HUES64 (cell line): Measurements from ENCODE around the gene CFDP1.
A peak's percentile ranks its signal among the peaks of the same experiment; 100 is the strongest.

ENCODE experiments used
- H3K27ac ChIP-seq: 2 replicates; pipeline ENCODE4 v1.7.0; 2013; ENCODE audit warnings: low read depth, low read length, inconsistent platforms
- H3K27me3 ChIP-seq: 2 replicates; pipeline ENCODE4 v1.6.1; 2013; ENCODE audit warnings: mild to moderate bottlenecking, low read length; ENCODE audit not compliant: insufficient read depth
- H3K36me3 ChIP-seq: 2 replicates; pipeline ENCODE4 v1.6.1; 2013; ENCODE audit warnings: mild to moderate bottlenecking, low read length; ENCODE audit not compliant: insufficient read depth
- H3K4me1 ChIP-seq: 2 replicates; pipeline ENCODE4 v1.6.1; 2013; ENCODE audit warnings: mild to moderate bottlenecking, low read length, moderate library complexity; ENCODE audit not compliant: insufficient read depth
- H3K4me3 ChIP-seq: 2 replicates; pipeline ENCODE4 v1.5.1; 2013; ENCODE audit warnings: mild to moderate bottlenecking, low read length, moderate library complexity
- H3K9ac ChIP-seq: 2 replicates; pipeline ENCODE4 v1.6.1; 2013; ENCODE audit warnings: mild to moderate bottlenecking, low read depth, low read length
- H3K9me3 ChIP-seq: 2 replicates; pipeline ENCODE4 v1.6.1; 2013; ENCODE audit warnings: low read depth, low read length; ENCODE audit not compliant: insufficient read depth
- WGBS: fragments of 150-250, 120-280 bp; methylation state at CpG from one replicate; pipeline ENCODE4 v1.1.7; 2013; ENCODE audit warnings: missing lambda C conversion rate; 5-methylcytosine and 5-hydroxymethylcytosine counted together

Gene CFDP1

DNA sequence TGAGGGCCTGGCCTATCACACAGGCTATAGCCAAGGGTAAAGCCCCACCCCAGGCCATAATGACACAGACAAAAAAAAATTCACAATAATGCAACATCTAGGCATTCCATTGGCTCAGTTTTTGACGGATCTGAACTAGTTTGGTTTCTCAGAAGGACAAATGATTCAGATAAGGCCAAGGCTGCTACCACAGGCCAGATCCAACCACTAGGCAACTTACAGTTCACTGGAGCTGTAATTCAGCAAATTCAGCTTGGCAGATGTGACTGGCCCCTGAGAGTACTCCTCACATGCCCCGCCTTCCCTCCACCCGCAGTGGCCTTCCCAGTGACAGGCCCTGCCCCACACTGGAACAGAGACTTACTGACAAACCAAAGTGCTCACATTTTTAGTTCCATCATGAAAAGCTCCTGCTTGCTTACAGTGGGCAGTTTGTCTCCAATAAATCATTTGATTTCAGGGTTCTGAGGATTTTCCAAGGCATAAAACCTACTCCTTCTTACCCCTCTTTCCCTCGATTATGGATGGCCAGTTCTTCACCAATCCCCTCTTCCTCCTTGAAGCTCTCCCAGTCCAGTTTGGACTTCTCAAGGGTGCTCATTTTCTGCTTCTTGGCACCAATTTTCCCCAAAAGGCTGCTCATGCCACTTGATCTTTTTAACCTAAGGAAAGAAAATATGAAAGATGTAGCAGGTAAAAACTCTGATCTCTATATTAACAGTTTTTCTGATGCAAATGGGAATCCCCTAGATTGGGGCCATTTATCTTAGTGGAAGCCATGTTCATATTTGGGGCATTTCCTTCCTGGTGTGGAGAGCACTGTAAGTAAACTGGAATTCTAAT is 128.6 kb downstream of the CFDP1 start:
- H3K9me3 ChIP-seq, result no peaks in the 10 kb centered on the region
- peaks cover 6% of the 10 kb centered on the region; the same call in 1 of the 2 replicates for H3K4me1 ChIP-seq
- 90% methylated on average over 4 of the region's 4 CpGs for WGBS
- H3K27me3 ChIP-seq, result no peaks in the 10 kb centered on the region
- H3K36me3 ChIP-seq, result peaks cover 47% of the 10 kb centered on the region
- peak overlapping the region; percentile 43 for H3K27ac ChIP-seq
- no peak overlapping the region for H3K9ac ChIP-seq
- H3K4me3 ChIP-seq, result no peak overlapping the region

- Histone ChIP-seq H3K4me1 (peaks cover 6% of the 10 kb centered on the region; the same call in 1 of the 2 replicates), H3K36me3 (peaks cover 57% of the 10 kb centered on the region), H3K9me3 (no peaks in the 10 kb centered on the region), H3K27me3 (no peaks in the 10 kb centered on the region), H3K9ac (no peak overlapping the region), H3K4me3 (no peak overlapping the region), H3K27ac (no peak overlapping the region)
- 71% methylated on average over 1 of the region's 1 CpG for WGBS
These were observed 131.5 kb downstream of the CFDP1 start for GRCh38 chr16:75301804-75302203.

DNA sequence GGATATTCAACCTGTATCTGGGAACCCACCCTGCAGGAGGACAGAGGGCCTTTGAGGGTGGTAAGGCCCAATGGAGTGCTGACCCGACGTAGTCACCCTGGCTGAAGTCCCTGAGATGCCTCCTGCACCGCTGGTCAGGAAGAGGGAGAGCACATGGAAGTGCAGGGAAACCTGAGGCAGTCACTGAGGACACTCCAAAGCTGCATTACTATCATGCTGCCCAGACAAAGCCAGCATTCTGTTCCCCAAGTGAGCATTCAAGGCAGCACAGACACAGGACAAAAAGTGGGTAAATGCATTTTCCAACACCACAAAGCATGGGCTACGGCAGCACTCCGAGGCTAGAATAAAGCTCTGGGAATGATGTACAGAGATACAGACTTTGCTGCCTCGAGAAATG is 135.0 kb downstream of the CFDP1 start:
- Histone ChIP-seq H3K36me3 (peaks cover 71% of the 10 kb centered on the region), H3K9me3 (no peaks in the 10 kb centered on the region), H3K27me3 (no peaks in the 10 kb centered on the region), H3K4me1 (no peaks in the 10 kb centered on the region), H3K27ac (no peak overlapping the region), H3K4me3 (no peak overlapping the region), H3K9ac (no peak overlapping the region)
- 93% methylated on average over 6 of the region's 6 CpGs for WGBS

- Histone ChIP-seq H3K4me3 (no peak overlapping the region), H3K27me3 (no peaks in the 10 kb centered on the region), H3K9ac (no peak overlapping the region), H3K36me3 (peaks cover 76% of the 10 kb centered on the region), H3K27ac (no peak overlapping the region), H3K9me3 (no peaks in the 10 kb centered on the region), H3K4me1 (no peaks in the 10 kb centered on the region)
- 95% methylated on average over 1 of the region's 1 CpG for WGBS
These were observed 136.7 kb downstream of the CFDP1 start for GRCh38 chr16:75296606-75297005.

- no peaks in the 10 kb centered on the region for H3K9me3 ChIP-seq
- no peak overlapping the region for H3K4me3 ChIP-seq
- no peak overlapping the region for H3K9ac ChIP-seq
- H3K27me3 ChIP-seq, result no peaks in the 10 kb centered on the region
- H3K36me3 ChIP-seq, result peaks cover 72% of the 10 kb centered on the region
- H3K4me1 ChIP-seq, result no peaks in the 10 kb centered on the region
- H3K27ac ChIP-seq, result no peak overlapping the region
- WGBS, result 92% methylated on average over 6 of the region's 6 CpGs
These were observed 138.4 kb downstream of the CFDP1 start for GRCh38 chr16:75294773-75295459.

DNA sequence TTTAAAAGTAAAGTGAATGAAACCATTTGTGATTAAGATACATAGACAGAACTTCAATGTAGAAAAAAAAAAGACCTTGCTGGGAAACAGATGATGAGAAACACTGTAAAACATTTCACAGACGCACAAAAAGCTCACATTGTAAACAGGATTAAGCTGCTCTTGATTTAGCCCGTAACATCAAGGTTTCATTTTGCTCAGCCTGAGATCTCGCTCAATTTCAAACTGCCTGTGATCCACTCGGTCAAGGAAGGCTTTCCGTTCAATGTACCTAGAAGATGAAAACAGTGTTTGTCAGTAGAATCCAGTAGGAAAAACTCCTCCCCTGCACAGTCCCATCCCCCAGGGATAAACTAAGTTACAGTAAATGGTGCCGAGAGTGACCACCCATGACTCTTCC is 139.5 kb downstream of the CFDP1 start:
- no peaks in the 10 kb centered on the region for H3K27me3 ChIP-seq
- H3K9me3 ChIP-seq, result no peaks in the 10 kb centered on the region
- 94% methylated on average over 6 of the region's 6 CpGs for WGBS
- H3K4me3 ChIP-seq, result no peak overlapping the region
- H3K36me3 ChIP-seq, result peaks cover 66% of the 10 kb centered on the region
- H3K9ac ChIP-seq, result no peak overlapping the region
- no peak overlapping the region for H3K27ac ChIP-seq
- H3K4me1 ChIP-seq, result no peaks in the 10 kb centered on the region

DNA sequence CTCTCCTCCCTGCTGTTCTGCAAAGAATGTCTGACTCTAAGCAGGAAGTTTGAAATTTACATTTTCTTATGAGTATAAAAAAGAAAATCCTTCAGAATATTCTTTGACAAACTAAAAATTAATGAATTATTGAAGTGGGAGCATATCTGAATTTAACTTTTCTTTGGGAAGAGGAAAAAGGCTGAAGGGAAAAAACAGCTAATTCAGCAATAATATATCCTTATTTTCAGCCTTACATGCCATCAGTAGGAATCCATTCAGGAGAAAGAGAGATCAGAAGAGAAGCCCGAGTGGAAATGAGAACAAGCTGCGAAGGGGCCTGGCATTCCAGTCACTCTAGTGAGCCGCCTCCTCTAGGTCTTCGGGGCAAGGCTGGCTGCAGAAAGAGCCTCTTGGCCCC is 140.1 kb downstream of the CFDP1 start:
- Histone ChIP-seq H3K4me3 (no peak overlapping the region), H3K4me1 (no peaks in the 10 kb centered on the region), H3K36me3 (peaks cover 63% of the 10 kb centered on the region), H3K9me3 (no peaks in the 10 kb centered on the region), H3K27me3 (no peaks in the 10 kb centered on the region), H3K27ac (no peak overlapping the region), H3K9ac (no peak overlapping the region)
- WGBS, result 92% methylated on average over 4 of the region's 4 CpGs

DNA sequence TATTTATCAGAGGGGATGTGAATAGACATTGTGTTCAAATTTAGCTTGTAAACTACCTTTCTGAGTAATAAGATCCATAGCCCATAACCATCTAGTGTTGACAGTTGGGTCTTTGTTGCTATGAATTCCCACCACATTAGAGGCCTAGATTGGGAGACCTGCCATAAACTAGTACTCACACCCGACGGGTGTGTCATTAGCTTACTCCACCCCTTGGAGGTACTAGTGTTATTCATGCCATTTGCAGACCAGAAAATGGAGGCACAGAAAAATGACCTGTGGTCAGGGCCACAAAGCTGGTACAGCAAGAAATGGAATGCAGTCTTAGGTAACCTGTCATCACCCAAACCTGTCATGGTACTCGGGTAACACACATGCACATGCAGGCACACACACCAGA is 140.6 kb downstream of the CFDP1 start:
- H3K36me3 ChIP-seq, result peaks cover 63% of the 10 kb centered on the region
- 94% methylated on average over 3 of the region's 3 CpGs for WGBS

DNA sequence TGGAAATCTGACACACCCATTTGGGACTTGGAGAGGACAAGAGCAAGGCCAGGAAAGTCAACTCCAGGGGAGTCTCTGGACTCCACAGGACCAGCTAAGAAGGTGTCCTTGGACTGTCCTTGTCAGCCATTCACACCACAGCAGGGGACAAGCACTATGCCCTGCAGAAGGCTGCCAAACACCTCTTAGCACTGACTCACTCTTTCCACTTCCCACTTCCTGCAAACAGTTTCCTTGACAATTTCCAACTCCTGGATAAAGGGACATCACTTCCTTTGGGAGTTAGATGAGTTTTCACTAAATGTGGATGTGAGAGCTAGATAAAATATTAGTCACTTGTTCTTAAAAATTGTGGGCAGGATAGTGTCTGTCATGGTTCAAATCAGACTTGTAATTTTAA is 144.1 kb downstream of the CFDP1 start:
- H3K4me1 ChIP-seq, result no peaks in the 10 kb centered on the region
- no peaks in the 10 kb centered on the region for H3K9me3 ChIP-seq
- no peaks in the 10 kb centered on the region for H3K27me3 ChIP-seq
- H3K36me3 ChIP-seq, result peaks cover 40% of the 10 kb centered on the region
- H3K4me3 ChIP-seq, result no peak overlapping the region
- H3K27ac ChIP-seq, result no peak overlapping the region
- no peak overlapping the region for H3K9ac ChIP-seq

More for the DNA sequence above, 140.6 kb downstream of the CFDP1 start:
- Histone ChIP-seq H3K4me3 (no peak overlapping the region), H3K4me1 (no peaks in the 10 kb centered on the region), H3K9ac (no peak overlapping the region), H3K27ac (no peak overlapping the region), H3K27me3 (no peaks in the 10 kb centered on the region), H3K9me3 (no peaks in the 10 kb centered on the region)

DNA sequence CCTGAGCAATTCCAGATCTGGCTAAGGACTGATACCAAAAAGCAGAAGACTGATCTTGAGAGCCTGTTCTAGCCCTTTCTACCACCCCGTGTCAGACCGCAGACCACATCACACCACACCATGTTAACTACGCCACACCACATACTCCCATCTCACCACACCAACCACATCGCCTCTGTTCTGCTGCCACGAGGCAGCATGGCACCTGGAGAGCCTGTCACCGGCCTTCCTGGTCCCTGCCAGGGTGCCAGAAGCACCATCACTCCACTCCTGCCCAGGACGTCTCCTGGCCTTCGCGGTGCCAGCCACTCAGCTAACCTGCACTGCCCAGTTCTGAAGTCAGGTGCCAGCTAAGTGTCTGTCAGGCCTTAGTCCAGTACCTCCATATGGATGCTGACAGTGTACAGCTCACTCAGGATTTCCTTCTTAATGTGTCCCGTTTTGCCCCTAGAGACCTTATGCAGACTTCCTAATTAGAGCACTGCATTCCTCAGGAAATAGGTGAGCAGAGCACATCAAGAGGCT is 144.6 kb downstream of the CFDP1 start:
- Histone ChIP-seq H3K9ac (no peak overlapping the region), H3K27ac (no peak overlapping the region), H3K36me3 (peaks cover 35% of the 10 kb centered on the region), H3K4me1 (no peaks in the 10 kb centered on the region), H3K9me3 (no peaks in the 10 kb centered on the region), H3K27me3 (no peaks in the 10 kb centered on the region), H3K4me3 (no peak overlapping the region)
- WGBS, result 95% methylated on average over 10 of the region's 10 CpGs

DNA sequence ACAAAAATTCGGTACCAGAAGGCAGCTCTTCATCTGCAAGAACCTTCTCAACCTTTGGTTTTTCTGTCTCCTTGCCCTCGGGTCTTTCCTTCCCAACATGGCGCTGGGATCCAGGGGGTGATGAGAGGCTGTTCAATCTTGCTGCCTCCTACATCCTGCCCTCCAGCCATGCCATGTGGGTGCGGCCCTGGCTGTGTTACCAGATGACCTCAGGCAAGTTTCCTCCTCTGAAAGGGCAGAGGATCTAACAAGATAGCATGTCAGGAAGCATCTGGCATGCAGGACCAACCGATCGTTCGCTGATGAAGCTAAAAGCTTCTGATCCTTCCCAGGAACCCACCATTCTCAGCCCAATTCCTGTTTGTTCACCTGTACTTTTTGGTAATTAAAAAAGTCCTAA is 145.1 kb downstream of the CFDP1 start:
- Histone ChIP-seq H3K27ac (no peak overlapping the region), H3K9me3 (no peaks in the 10 kb centered on the region), H3K27me3 (no peaks in the 10 kb centered on the region), H3K9ac (no peak overlapping the region), H3K4me1 (no peaks in the 10 kb centered on the region), H3K4me3 (no peak overlapping the region), H3K36me3 (peaks cover 30% of the 10 kb centered on the region)
- 96% methylated on average over 7 of the region's 7 CpGs for WGBS
